HFF-Myc (cell line): ENCODE data around the gene SEPTIN8.

ENCODE experiments used
- DNase-seq: peaks from one replicate; pipeline ENCODE4 v3.0.0-alpha.2; 2011; ENCODE audit warnings: low read depth; ENCODE audit errors: extremely low read depth
- H3K4me3 ChIP-seq: replicated peaks from 2 replicates; pipeline ENCODE4 v1.5.1; 2011; ENCODE audit warnings: low read depth, mild to moderate bottlenecking, control low read depth, low read length
- TF ChIP-seq, protein P1 (sequence below): IDR thresholded peaks from 2 replicates; pipeline ENCODE4 v1.5.1; 2012; ENCODE audit warnings: mild to moderate bottlenecking, low read depth, low read length, control low read depth; ENCODE audit errors: missing control alignments

The SEPTIN8 gene

GRCh38 chr5:132744659-132745058, 32.4 kb downstream of the SEPTIN8 start:
- H3K4me3 ChIP-seq, result no peak overlapping the region
- TF ChIP-seq, protein P1, sequence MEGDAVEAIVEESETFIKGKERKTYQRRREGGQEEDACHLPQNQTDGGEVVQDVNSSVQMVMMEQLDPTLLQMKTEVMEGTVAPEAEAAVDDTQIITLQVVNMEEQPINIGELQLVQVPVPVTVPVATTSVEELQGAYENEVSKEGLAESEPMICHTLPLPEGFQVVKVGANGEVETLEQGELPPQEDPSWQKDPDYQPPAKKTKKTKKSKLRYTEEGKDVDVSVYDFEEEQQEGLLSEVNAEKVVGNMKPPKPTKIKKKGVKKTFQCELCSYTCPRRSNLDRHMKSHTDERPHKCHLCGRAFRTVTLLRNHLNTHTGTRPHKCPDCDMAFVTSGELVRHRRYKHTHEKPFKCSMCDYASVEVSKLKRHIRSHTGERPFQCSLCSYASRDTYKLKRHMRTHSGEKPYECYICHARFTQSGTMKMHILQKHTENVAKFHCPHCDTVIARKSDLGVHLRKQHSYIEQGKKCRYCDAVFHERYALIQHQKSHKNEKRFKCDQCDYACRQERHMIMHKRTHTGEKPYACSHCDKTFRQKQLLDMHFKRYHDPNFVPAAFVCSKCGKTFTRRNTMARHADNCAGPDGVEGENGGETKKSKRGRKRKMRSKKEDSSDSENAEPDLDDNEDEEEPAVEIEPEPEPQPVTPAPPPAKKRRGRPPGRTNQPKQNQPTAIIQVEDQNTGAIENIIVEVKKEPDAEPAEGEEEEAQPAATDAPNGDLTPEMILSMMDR, result no peak
- DNase-seq, result no peak

GRCh38 chr5:132742626-132743025, 34.4 kb downstream of the SEPTIN8 start:
- no peak for DNase-seq
- H3K4me3 ChIP-seq, result no peak overlapping the region
- TF ChIP-seq, protein P1, result no peak

- no peak overlapping the region for H3K4me3 ChIP-seq
- TF ChIP-seq, protein P1, result no peak
- DNase-seq, result no peak
Observed at GRCh38 chr5:132742158-132742557, 34.9 kb downstream of the SEPTIN8 start.

GRCh38 chr5:132739232-132739631, 37.8 kb downstream of the SEPTIN8 start:
- no peak for DNase-seq
- H3K4me3 ChIP-seq, result no peak overlapping the region
- TF ChIP-seq, protein P1, result no peak

- TF ChIP-seq, protein P1, result no peak
- DNase-seq, result no peak
- H3K4me3 ChIP-seq, result peak overlapping the region; percentile 79
Observed at GRCh38 chr5:132737982-132738681, 38.9 kb downstream of the SEPTIN8 start.

GRCh38 chr5:132736853-132737833, 39.9 kb downstream of the SEPTIN8 start, which contains the start of gene KIF3A:
Gene KIF3A (minus strand): TSS chr5:132737546. CDS start chr5:132737419, 127 bp downstream.
- peak; percentile 90 for DNase-seq
- H3K4me3 ChIP-seq, result peak within 1 kb of the TSS; percentile 79
- TF ChIP-seq, protein P1, result no peak
